ENCODE data around the gene CLDN6. TPM values are rescaled to one million over a fixed set of nuclear protein-coding genes. Genes with fewer than 3 reads are reported as not detected.

Gene CLDN6
- total and polyA plus RNA-seq, 9 of the 15 experiments (the other 6 are each of a cell fraction or from before 2014, with no cell fraction given): 0.22 to 0.75 (median 0.38) TPM; not detected in 3

- TF ChIP-seq MBD1 (CRISPR knock-in tag; IDR thresholded peaks at IDR 0.05) (no peak), U2AF1 (optimal IDR thresholded peaks at IDR 0.05; ENCODE audit: low read depth, low read length) (no peak), SMAD4 (CRISPR knock-in tag; conservative IDR thresholded peaks at IDR 0.05) (peak; percentile 92), SUPT5H (IDR thresholded peaks at IDR 0.05) (peak; percentile 87), ZHX1 (conservative IDR thresholded peaks at IDR 0.05; ENCODE audit: low read length) (no peak), ZBED1 (IDR thresholded peaks at IDR 0.05) (no peak), EGR1 (conservative IDR thresholded peaks at IDR 0.05) (peak; percentile 49), ZNF518B (CRISPR knock-in tag; IDR thresholded peaks at IDR 0.05) (no peak), ZNF263 (CRISPR knock-in tag; IDR thresholded peaks at IDR 0.05; ENCODE audit: borderline replicate concordance) (peak; percentile 32; the same call in 1 of the 2 replicates), ZNF324 (CRISPR knock-in tag; IDR thresholded peaks at IDR 0.05) (no peak), ZBTB26 (CRISPR knock-in tag; IDR thresholded peaks at IDR 0.05) (no peak), GABPA (tag; conservative IDR thresholded peaks at IDR 0.05; ENCODE audit: low read depth) (peak; percentile 59), UBTF (IDR thresholded peaks at IDR 0.05; ENCODE audit: borderline replicate concordance in 1 of 2, low read depth in 2 of 2, low read length in 2 of 2) (peak; percentile 37 to 85; a peak in 2 of 4 replicates), ETV6 (IDR thresholded peaks at IDR 0.05; ENCODE audit: borderline replicate concordance in 1 of 2, low read depth in 2 of 2, low read length in 1 of 2) (no peak), ETV6 (CRISPR knock-in tag; IDR thresholded peaks at IDR 0.05; ENCODE audit: borderline replicate concordance) (no peak), CXXC5 (CRISPR knock-in tag; IDR thresholded peaks at IDR 0.05) (peak; percentile 78), EP400 (IDR thresholded peaks at IDR 0.05) (peak; percentile 29; the same call in 1 of the 2 replicates), ZNF23 (CRISPR knock-in tag; IDR thresholded peaks at IDR 0.05) (no peak)
Measured at GRCh38 chr16:3020247-3020603, 2.2 kb upstream of the CLDN6 start, which contains the start of gene TNFRSF12A (continued).

All from K562 (cell line).